Activated T-cell treated with anti-CD3 and anti-CD28 coated beads, Interleukin-2, amount 50 U/mL, for 4 hours (primary cell): ENCODE results near the gene CSN3. TPM values are rescaled to one million over a fixed set of nuclear protein-coding genes. Genes with fewer than 3 reads are reported as not detected.
"Not testable (repeated sequence)": the region's sequence is repeated elsewhere in the genome, so short reads cannot be mapped to it uniquely, and the experiment has no call there.

Experiments
- ATAC-seq, 2 donors: fragments of 200-7000 bp; cut with Tn5 transposase; one replicate each; pipeline ENCODE4 v1.10.0; 2021
- DNase-seq: peaks from one replicate; pipeline ENCODE4 v3.0.0-alpha.2; 2020
- H3K27me3 Mint-ChIP-seq: one replicate; pipeline ENCODE4 v1.8.0; 2021; ENCODE audit warnings: low read depth, mixed read lengths
- H3K36me3 Mint-ChIP-seq: one replicate; pipeline ENCODE4 v1.8.0; 2022; ENCODE audit warnings: mixed read lengths; ENCODE audit not compliant: insufficient read depth
- H3K4me1 Mint-ChIP-seq: one replicate; pipeline ENCODE4 v1.8.0; 2021; ENCODE audit warnings: low read depth, mixed read lengths
- H3K4me3 Mint-ChIP-seq: one replicate; pipeline ENCODE4 v1.8.0; 2021; ENCODE audit warnings: mild to moderate bottlenecking, moderate library complexity, mixed read lengths
- H3K9me3 Mint-ChIP-seq: one replicate; pipeline ENCODE4 v1.8.0; 2021; ENCODE audit warnings: mixed read lengths
- total RNA-seq, 3 donors: library from RNA; stranded (reverse); gene quantifications; one replicate each; pipeline ENCODE4 v1.2.1, GENCODE V29; 2021

CSN3 gene
- not detected for total RNA-seq

GRCh38 chr4:70242297-70242696, at the start of gene CSN3:
Gene CSN3 (plus strand): TSS chr4:70242597. CDS start chr4:70244820, 2,223 bp downstream.
- not testable (repeated sequence) for H3K36me3 Mint-ChIP-seq, DNase-seq, ATAC-seq, H3K4me3 Mint-ChIP-seq, H3K9me3 Mint-ChIP-seq, H3K27me3 Mint-ChIP-seq, H3K4me1 Mint-ChIP-seq

GRCh38 chr4:70192895-70193294, 49.5 kb upstream of the CSN3 start:
- H3K9me3 Mint-ChIP-seq: no peaks in the 10 kb centered on the region
- no peak for DNase-seq
- no peaks in the 10 kb centered on the region for H3K4me1 Mint-ChIP-seq
- no peak for ATAC-seq
- no peaks in the 10 kb centered on the region for H3K36me3 Mint-ChIP-seq
- no peaks in the 10 kb centered on the region for H3K27me3 Mint-ChIP-seq
- H3K4me3 Mint-ChIP-seq: no peak overlapping the region

GRCh38 chr4:70195425-70195824, 47.0 kb upstream of the CSN3 start, which contains the start of gene ODAM:
Gene ODAM (plus strand): TSS chr4:70195725. CDS start chr4:70196544, 819 bp downstream.
- no peaks in the 10 kb centered on the region for H3K9me3 Mint-ChIP-seq
- ATAC-seq (no peak), DNase-seq (no peak)
- no peak within 1 kb of the TSS for H3K4me3 Mint-ChIP-seq
- H3K4me1 Mint-ChIP-seq: no peaks in the 10 kb centered on the region
- no peaks in the 10 kb centered on the region for H3K36me3 Mint-ChIP-seq
- H3K27me3 Mint-ChIP-seq: no peaks in the 10 kb centered on the region

- no peak overlapping the region for H3K4me3 Mint-ChIP-seq
- H3K27me3 Mint-ChIP-seq: no peaks in the 10 kb centered on the region
- ATAC-seq: no peak
- H3K9me3 Mint-ChIP-seq: no peaks in the 10 kb centered on the region
- H3K36me3 Mint-ChIP-seq: no peaks in the 10 kb centered on the region
- H3K4me1 Mint-ChIP-seq: no peaks in the 10 kb centered on the region
- DNase-seq: no peak
Measured at GRCh38 chr4:70196857-70197256, 45.5 kb upstream of the CSN3 start.

- no peak for DNase-seq
- Mint-ChIP-seq H3K9me3 (no peaks in the 10 kb centered on the region), H3K27me3 (no peaks in the 10 kb centered on the region)
Measured at GRCh38 chr4:70197842-70198241, 44.6 kb upstream of the CSN3 start.

GRCh38 chr4:70203601-70204000, 38.8 kb upstream of the CSN3 start:
- Mint-ChIP-seq H3K27me3 (no peaks in the 10 kb centered on the region), H3K4me1 (no peaks in the 10 kb centered on the region), H3K4me3 (no peak overlapping the region), H3K9me3 (peaks cover 3% of the 10 kb centered on the region), H3K36me3 (no peaks in the 10 kb centered on the region)
- no peak for DNase-seq
- ATAC-seq: no peak

More at GRCh38 chr4:70197842-70198241, 44.6 kb upstream of the CSN3 start:
- no peak overlapping the region for H3K4me3 Mint-ChIP-seq
- H3K36me3 Mint-ChIP-seq: no peaks in the 10 kb centered on the region
- ATAC-seq: no peak
- no peaks in the 10 kb centered on the region for H3K4me1 Mint-ChIP-seq

- not testable (repeated sequence) for ATAC-seq, H3K36me3 Mint-ChIP-seq, H3K4me3 Mint-ChIP-seq, DNase-seq, H3K27me3 Mint-ChIP-seq, H3K9me3 Mint-ChIP-seq, H3K4me1 Mint-ChIP-seq
Measured at GRCh38 chr4:70212752-70213151, 29.6 kb upstream of the CSN3 start.

GRCh38 chr4:70216109-70216508, 26.3 kb upstream of the CSN3 start:
- not testable (repeated sequence) for ATAC-seq, H3K4me1 Mint-ChIP-seq, H3K36me3 Mint-ChIP-seq, H3K9me3 Mint-ChIP-seq, H3K27me3 Mint-ChIP-seq, H3K4me3 Mint-ChIP-seq, DNase-seq

- not testable (repeated sequence) for ATAC-seq, H3K4me3 Mint-ChIP-seq, H3K27me3 Mint-ChIP-seq, H3K36me3 Mint-ChIP-seq, H3K4me1 Mint-ChIP-seq, H3K9me3 Mint-ChIP-seq, DNase-seq
Measured at GRCh38 chr4:70216550-70216949, 25.8 kb upstream of the CSN3 start.

- H3K4me3 Mint-ChIP-seq, DNase-seq, H3K36me3 Mint-ChIP-seq, H3K9me3 Mint-ChIP-seq, H3K4me1 Mint-ChIP-seq, H3K27me3 Mint-ChIP-seq, ATAC-seq: not testable (repeated sequence)
Measured at GRCh38 chr4:70221389-70221788, 21.0 kb upstream of the CSN3 start.

- H3K4me1 Mint-ChIP-seq, H3K27me3 Mint-ChIP-seq, DNase-seq, H3K4me3 Mint-ChIP-seq, ATAC-seq, H3K9me3 Mint-ChIP-seq, H3K36me3 Mint-ChIP-seq: not testable (repeated sequence)
Measured at GRCh38 chr4:70221818-70222217, 20.6 kb upstream of the CSN3 start.

GRCh38 chr4:70225824-70226223, 16.6 kb upstream of the CSN3 start, which contains the start of gene FDCSP:
Gene FDCSP (plus strand): TSS chr4:70226124. CDS start chr4:70231195, 5,071 bp downstream.
- Mint-ChIP-seq H3K9me3 (no peaks in the 10 kb centered on the region), H3K4me1 (no peaks in the 10 kb centered on the region), H3K4me3 (no peak within 1 kb of the TSS), H3K36me3 (no peaks in the 10 kb centered on the region), H3K27me3 (no peaks in the 10 kb centered on the region)
- no peak for ATAC-seq
- no peak for DNase-seq

- ATAC-seq (no peak), DNase-seq (no peak)
- H3K9me3 Mint-ChIP-seq: peaks cover 3% of the 10 kb centered on the region
- no peak overlapping the region for H3K4me3 Mint-ChIP-seq
- no peaks in the 10 kb centered on the region for H3K27me3 Mint-ChIP-seq
- no peaks in the 10 kb centered on the region for H3K36me3 Mint-ChIP-seq
- no peaks in the 10 kb centered on the region for H3K4me1 Mint-ChIP-seq
Measured at GRCh38 chr4:70236125-70236524, 6.3 kb upstream of the CSN3 start.

- no peaks in the 10 kb centered on the region for H3K4me1 Mint-ChIP-seq
- no peaks in the 10 kb centered on the region for H3K36me3 Mint-ChIP-seq
- H3K4me3 Mint-ChIP-seq: no peak overlapping the region
- no peaks in the 10 kb centered on the region for H3K27me3 Mint-ChIP-seq
- no peak for ATAC-seq
- peaks cover 3% of the 10 kb centered on the region for H3K9me3 Mint-ChIP-seq
- no peak for DNase-seq
Measured at GRCh38 chr4:70239131-70239883, 3.1 kb upstream of the CSN3 start.

GRCh38 chr4:70239884-70240591, 2.4 kb upstream of the CSN3 start:
- Mint-ChIP-seq H3K9me3 (peaks cover 3% of the 10 kb centered on the region), H3K4me3 (no peak overlapping the region), H3K36me3 (no peaks in the 10 kb centered on the region), H3K4me1 (no peaks in the 10 kb centered on the region), H3K27me3 (no peaks in the 10 kb centered on the region)
- DNase-seq: no peak
- no peak for ATAC-seq
